Fibroblast of lung (primary cell): ENCODE data around the gene AP4S1. TPM values are rescaled to one million over a fixed set of nuclear protein-coding genes. Genes with fewer than 3 reads are reported as not detected.
"Not testable (repeated sequence)": the region's sequence is repeated elsewhere in the genome, so short reads cannot be mapped to it uniquely, and the experiment has no call there.

Experiments used
- DNase-seq, 2 donors: peaks; one replicate each; pipeline versions ENCODE4 v3.0.0 to v3.0.0-alpha.2; 2010; ENCODE audit warnings: low read depth in 2 of 2
- H2AFZ ChIP-seq: 2 replicates; pipeline ENCODE4 v1.5.1; 2012; ENCODE audit warnings: low read length, control low read depth, inconsistent platforms
- H3K27ac ChIP-seq: 2 replicates; pipeline ENCODE4 v1.5.1; 2011; ENCODE audit warnings: low read length, control low read depth; ENCODE audit not compliant: insufficient read depth
- H3K27me3 ChIP-seq: 2 replicates; pipeline ENCODE4 v1.5.1; 2011; ENCODE audit warnings: mild to moderate bottlenecking, low read length; ENCODE audit not compliant: control insufficient read depth, insufficient read depth
- H3K36me3 ChIP-seq: 2 replicates; pipeline ENCODE4 v1.5.1; 2011; ENCODE audit warnings: low read length; ENCODE audit not compliant: control insufficient read depth, insufficient read depth
- H3K4me1 ChIP-seq: 2 replicates; pipeline ENCODE4 v1.5.1; 2011; ENCODE audit warnings: low read length; ENCODE audit not compliant: control insufficient read depth, insufficient read depth; ENCODE audit errors: extremely low read depth
- H3K4me2 ChIP-seq: 2 replicates; pipeline ENCODE4 v1.5.1; 2011; ENCODE audit warnings: low read length, control low read depth; ENCODE audit not compliant: insufficient read depth; ENCODE audit errors: extremely low read depth
- H3K4me3 ChIP-seq, 4 experiments: fragments of 200-600 bp in 1 of 4; sonication (generic) in 1 of 4; replicated peaks in 1 of 4; 2 replicates each; pipeline ENCODE4 v1.5.1; 2011 to 2016; ENCODE audit warnings: low read length in 4 of 4, low read depth in 3 of 4, mild to moderate bottlenecking in 3 of 4, control low read depth in 2 of 4, inconsistent platforms in 1 of 4, mixed read lengths in 1 of 4; ENCODE audit not compliant: insufficient read depth in 1 of 4; ENCODE audit errors: control extremely low read depth in 1 of 4
- H3K79me2 ChIP-seq: 2 replicates; pipeline ENCODE4 v1.5.1; 2012; ENCODE audit warnings: mild to moderate bottlenecking, low read length, inconsistent platforms; ENCODE audit not compliant: control insufficient read depth, insufficient read depth
- H3K9ac ChIP-seq: 2 replicates; pipeline ENCODE4 v1.5.1; 2011; ENCODE audit warnings: mild to moderate bottlenecking, low read length, control low read depth; ENCODE audit not compliant: insufficient read depth
- H3K9me3 ChIP-seq: 2 replicates; pipeline ENCODE4 v1.5.1; 2012; ENCODE audit warnings: low read depth, low read length; ENCODE audit not compliant: control insufficient read depth, insufficient read depth
- H4K20me1 ChIP-seq: 2 replicates; pipeline ENCODE4 v1.5.1; 2011; ENCODE audit warnings: low read length; ENCODE audit not compliant: control insufficient read depth, insufficient read depth; ENCODE audit errors: extremely low read depth
- EZH2 ChIP-seq: IDR thresholded peaks from 2 replicates; pipeline ENCODE4 v1.5.1; 2012; ENCODE audit warnings: low read length, control low read depth, mild to moderate bottlenecking; ENCODE audit errors: missing control alignments
- polyA plus RNA-seq, 2 donors: library from polyadenylated mRNA; depleted of rRNA in 1 of 2; stranded (reverse) in 1 of 2; unstranded in 1 of 2; fragments of >200 nt; gene quantifications; 2 replicates each; pipeline ENCODE4 v1.2.1, GENCODE V29; 2011 to 2012; ENCODE audit warnings: missing spikeins in 1 of 2
- total RNA-seq: library from RNA; depleted of rRNA; stranded (reverse); fragments of >200 nt; gene quantifications from 2 replicates; pipeline ENCODE4 v1.2.1, GENCODE V29; 2014
- TF ChIP-seq, protein P1 (sequence below), 2 donors: IDR thresholded peaks in 1 of 2; conservative IDR thresholded peaks in 1 of 2; 1 replicate in 1 of 2; 2 replicates in 1 of 2; pipeline ENCODE4 v1.5.1; 2011 to 2012; ENCODE audit warnings: low read length in 2 of 2, control low read depth in 1 of 2, inconsistent platforms in 1 of 2, low read depth in 1 of 2, mild to moderate bottlenecking in 1 of 2

AP4S1 gene
- total and polyA plus RNA-seq, 2 donors (not counting 1 experiment from before 2014, with no cell fraction given): 5.6 to 7.1 TPM

DNA sequence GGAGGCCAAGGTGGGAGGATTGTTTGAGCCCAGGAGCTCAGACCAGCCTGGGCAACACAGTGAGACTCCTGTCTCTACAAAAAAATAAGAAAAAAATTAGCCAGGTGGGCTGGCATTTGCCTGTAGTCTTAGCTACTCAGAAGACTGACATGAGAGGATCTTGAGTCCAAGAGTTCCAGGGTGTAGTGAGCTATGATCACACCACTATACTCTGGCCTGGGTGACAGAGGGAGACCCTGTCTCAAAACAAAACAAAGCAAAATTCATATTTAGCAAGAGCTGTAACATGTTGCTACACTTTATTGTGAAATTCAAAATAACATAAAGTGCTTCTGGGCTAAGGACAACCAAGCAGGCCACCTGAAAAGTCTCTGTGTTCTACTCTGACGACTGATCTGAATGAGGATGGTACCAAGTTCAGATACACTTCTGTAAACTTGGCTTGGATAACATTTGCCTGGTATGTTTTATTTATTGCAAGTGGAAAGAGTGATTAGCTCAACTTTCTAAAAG, 12.3 kb downstream of the AP4S1 start:
- no peak for DNase-seq
- no peak overlapping the region for H3K4me3 ChIP-seq
- H3K9ac ChIP-seq: no peak overlapping the region
- H3K9me3 ChIP-seq: no peaks in the 10 kb centered on the region
- no peak overlapping the region for H2AFZ ChIP-seq
- TF ChIP-seq EZH2: no peak
- TF ChIP-seq, protein P1, sequence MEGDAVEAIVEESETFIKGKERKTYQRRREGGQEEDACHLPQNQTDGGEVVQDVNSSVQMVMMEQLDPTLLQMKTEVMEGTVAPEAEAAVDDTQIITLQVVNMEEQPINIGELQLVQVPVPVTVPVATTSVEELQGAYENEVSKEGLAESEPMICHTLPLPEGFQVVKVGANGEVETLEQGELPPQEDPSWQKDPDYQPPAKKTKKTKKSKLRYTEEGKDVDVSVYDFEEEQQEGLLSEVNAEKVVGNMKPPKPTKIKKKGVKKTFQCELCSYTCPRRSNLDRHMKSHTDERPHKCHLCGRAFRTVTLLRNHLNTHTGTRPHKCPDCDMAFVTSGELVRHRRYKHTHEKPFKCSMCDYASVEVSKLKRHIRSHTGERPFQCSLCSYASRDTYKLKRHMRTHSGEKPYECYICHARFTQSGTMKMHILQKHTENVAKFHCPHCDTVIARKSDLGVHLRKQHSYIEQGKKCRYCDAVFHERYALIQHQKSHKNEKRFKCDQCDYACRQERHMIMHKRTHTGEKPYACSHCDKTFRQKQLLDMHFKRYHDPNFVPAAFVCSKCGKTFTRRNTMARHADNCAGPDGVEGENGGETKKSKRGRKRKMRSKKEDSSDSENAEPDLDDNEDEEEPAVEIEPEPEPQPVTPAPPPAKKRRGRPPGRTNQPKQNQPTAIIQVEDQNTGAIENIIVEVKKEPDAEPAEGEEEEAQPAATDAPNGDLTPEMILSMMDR (conservative IDR thresholded peaks at IDR 0.05 in 1 of 2, IDR thresholded peaks at IDR 0.05 in 1 of 2; ENCODE audit: low read depth in 1 of 2, low read length in 2 of 2): no peak
- H3K27me3 ChIP-seq: no peaks in the 10 kb centered on the region
- no peaks in the 10 kb centered on the region for H3K79me2 ChIP-seq
- no peaks in the 10 kb centered on the region for H4K20me1 ChIP-seq
- peaks cover 6% of the 10 kb centered on the region for H3K4me1 ChIP-seq
- H3K27ac ChIP-seq: no peak overlapping the region
- H3K36me3 ChIP-seq: no peaks in the 10 kb centered on the region
- no peak overlapping the region for H3K4me2 ChIP-seq

DNA sequence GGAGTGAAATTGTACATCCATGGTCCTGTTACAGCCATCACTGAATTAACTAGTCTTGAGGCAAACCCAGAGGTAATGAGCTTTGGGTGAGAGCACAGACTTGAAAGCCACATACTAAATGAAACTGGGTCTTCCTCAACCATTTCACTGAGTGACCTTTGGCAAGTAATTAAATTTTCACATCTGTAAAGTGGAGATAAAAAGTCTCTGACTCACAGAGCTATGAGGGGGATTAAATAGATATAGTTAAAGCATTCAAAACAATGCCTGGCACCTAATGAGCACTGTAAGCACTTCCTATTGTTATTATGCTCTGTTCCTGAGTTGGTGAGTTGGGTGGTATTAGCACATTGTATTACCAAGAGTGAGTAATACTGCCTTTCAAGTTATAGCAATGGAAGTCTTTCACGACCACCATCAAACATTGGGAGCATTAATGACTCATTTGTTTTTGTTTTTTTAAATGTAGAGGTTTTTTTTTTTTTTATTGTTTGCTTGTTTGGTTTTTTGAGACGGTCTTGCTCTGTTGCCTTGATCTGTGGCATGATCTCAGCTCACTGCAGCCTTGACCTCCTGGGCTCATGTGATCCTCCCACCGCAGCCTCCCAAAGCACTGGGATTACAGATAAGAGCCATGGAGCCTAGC, 13.2 kb downstream of the AP4S1 start:
- no peak overlapping the region for H3K4me2 ChIP-seq
- TF ChIP-seq, protein P1 (conservative IDR thresholded peaks at IDR 0.05 in 1 of 2, IDR thresholded peaks at IDR 0.05 in 1 of 2; ENCODE audit: low read depth in 1 of 2, low read length in 2 of 2): no peak
- no peak for TF ChIP-seq EZH2
- H3K9me3 ChIP-seq: no peaks in the 10 kb centered on the region
- H2AFZ ChIP-seq: no peak overlapping the region
- H3K27me3 ChIP-seq: no peaks in the 10 kb centered on the region
- H3K4me1 ChIP-seq: peaks cover 4% of the 10 kb centered on the region
- no peak overlapping the region for H3K27ac ChIP-seq
- peak in 1 of 2 donors; percentile 17 for DNase-seq
- no peaks in the 10 kb centered on the region for H3K36me3 ChIP-seq
- H3K79me2 ChIP-seq: no peaks in the 10 kb centered on the region
- H3K4me3 ChIP-seq: no peak overlapping the region
- no peak overlapping the region for H3K9ac ChIP-seq
- H4K20me1 ChIP-seq: no peaks in the 10 kb centered on the region

GRCh38 chr14:31042300-31042699, 16.9 kb downstream of the AP4S1 start:
- H3K4me3 ChIP-seq: no peak overlapping the region
- TF ChIP-seq EZH2: no peak
- TF ChIP-seq, protein P1 (conservative IDR thresholded peaks at IDR 0.05 in 1 of 2, IDR thresholded peaks at IDR 0.05 in 1 of 2; ENCODE audit: low read depth in 1 of 2, low read length in 2 of 2): no peak
- no peaks in the 10 kb centered on the region for H3K36me3 ChIP-seq
- H3K27me3 ChIP-seq: no peaks in the 10 kb centered on the region
- no peak overlapping the region for H3K4me2 ChIP-seq
- H2AFZ ChIP-seq: no peak overlapping the region
- no peaks in the 10 kb centered on the region for H4K20me1 ChIP-seq
- H3K79me2 ChIP-seq: no peaks in the 10 kb centered on the region
- no peak for DNase-seq
- H3K4me1 ChIP-seq: no peaks in the 10 kb centered on the region
- H3K9ac ChIP-seq: no peak overlapping the region
- no peak overlapping the region for H3K27ac ChIP-seq
- H3K9me3 ChIP-seq: no peaks in the 10 kb centered on the region

DNA sequence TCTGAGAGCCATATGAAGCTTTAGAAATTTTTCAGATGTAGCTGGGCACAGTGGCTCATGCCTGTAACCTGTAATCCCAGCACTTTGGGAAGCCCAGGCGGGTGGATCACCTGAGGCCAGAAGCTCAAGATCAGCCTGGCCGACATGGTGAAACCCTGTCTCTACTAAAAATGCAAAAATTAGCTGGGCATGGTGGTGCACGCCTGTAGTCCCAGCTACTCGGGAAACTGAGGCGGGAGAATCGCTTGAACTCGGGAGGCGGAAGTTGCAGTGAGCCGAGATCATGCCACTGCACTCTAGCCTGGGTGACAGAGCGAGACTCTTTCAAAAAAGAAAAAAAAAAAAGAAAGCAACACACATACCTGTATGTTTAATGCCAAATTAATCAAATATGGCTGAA, 17.4 kb downstream of the AP4S1 start:
- H3K9me3 ChIP-seq, H3K4me3 ChIP-seq, H3K9ac ChIP-seq, H3K79me2 ChIP-seq, H3K27me3 ChIP-seq, DNase-seq, H2AFZ ChIP-seq, H3K4me2 ChIP-seq, H4K20me1 ChIP-seq, H3K27ac ChIP-seq, H3K4me1 ChIP-seq, H3K36me3 ChIP-seq: not testable (repeated sequence)
